Epithelial cell of esophagus (primary cell): ENCODE measurements around the gene RTEL1.
A peak's percentile ranks its signal among the peaks of the same experiment; 100 is the strongest.

ENCODE experiments used
- DNase-seq: peaks from one replicate; pipeline ENCODE4 v3.0.0; 2010; ENCODE audit warnings: low read depth
- H3K4me3 ChIP-seq: 2 replicates; pipeline ENCODE4 v1.5.1; 2011; ENCODE audit warnings: mild to moderate bottlenecking, low read length, control low read depth
- TF ChIP-seq, protein P1 (sequence below): IDR thresholded peaks from 2 replicates; pipeline ENCODE4 v1.5.1; 2011; ENCODE audit warnings: low read depth, mild to moderate bottlenecking, low read length, control low read depth, inconsistent platforms; ENCODE audit not compliant: insufficient read depth; ENCODE audit errors: missing control alignments

The RTEL1 gene

DNA sequence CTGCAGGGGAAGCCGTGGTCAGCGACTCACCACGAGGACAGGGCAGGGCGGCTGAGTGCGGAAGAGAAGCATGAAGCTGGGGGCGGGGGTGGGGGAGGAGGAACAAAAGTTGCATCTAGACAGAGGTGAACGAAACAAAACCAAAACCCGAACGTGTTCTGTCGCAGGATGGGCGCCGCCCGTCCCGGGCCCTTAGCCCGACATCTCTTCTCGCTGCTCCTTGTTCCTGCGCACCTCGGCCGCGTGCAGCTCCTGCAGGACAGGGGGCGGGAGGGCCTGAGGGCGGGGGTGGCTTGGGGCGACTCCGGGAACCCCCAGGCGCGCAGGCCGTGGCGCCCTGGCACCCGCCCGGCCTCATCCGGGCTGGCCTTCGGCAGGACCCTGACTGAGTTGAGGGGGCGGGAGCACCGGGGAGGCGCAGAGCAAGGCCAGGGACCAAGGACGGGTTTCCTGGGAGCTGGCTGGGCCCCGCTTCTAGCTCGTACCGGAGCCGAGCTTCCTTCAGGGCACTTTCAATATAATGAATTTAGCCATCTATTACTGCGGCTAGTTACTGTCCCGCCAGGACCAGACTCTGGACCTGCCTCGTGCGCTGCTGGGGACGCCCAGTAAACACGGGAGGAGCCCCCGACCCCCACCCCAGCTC, 16.8 kb upstream of the RTEL1 start:
- TF ChIP-seq, protein P1, sequence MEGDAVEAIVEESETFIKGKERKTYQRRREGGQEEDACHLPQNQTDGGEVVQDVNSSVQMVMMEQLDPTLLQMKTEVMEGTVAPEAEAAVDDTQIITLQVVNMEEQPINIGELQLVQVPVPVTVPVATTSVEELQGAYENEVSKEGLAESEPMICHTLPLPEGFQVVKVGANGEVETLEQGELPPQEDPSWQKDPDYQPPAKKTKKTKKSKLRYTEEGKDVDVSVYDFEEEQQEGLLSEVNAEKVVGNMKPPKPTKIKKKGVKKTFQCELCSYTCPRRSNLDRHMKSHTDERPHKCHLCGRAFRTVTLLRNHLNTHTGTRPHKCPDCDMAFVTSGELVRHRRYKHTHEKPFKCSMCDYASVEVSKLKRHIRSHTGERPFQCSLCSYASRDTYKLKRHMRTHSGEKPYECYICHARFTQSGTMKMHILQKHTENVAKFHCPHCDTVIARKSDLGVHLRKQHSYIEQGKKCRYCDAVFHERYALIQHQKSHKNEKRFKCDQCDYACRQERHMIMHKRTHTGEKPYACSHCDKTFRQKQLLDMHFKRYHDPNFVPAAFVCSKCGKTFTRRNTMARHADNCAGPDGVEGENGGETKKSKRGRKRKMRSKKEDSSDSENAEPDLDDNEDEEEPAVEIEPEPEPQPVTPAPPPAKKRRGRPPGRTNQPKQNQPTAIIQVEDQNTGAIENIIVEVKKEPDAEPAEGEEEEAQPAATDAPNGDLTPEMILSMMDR, result no peak
- peak; percentile 7 for DNase-seq
- peak overlapping the region; percentile 41 for H3K4me3 ChIP-seq

DNA sequence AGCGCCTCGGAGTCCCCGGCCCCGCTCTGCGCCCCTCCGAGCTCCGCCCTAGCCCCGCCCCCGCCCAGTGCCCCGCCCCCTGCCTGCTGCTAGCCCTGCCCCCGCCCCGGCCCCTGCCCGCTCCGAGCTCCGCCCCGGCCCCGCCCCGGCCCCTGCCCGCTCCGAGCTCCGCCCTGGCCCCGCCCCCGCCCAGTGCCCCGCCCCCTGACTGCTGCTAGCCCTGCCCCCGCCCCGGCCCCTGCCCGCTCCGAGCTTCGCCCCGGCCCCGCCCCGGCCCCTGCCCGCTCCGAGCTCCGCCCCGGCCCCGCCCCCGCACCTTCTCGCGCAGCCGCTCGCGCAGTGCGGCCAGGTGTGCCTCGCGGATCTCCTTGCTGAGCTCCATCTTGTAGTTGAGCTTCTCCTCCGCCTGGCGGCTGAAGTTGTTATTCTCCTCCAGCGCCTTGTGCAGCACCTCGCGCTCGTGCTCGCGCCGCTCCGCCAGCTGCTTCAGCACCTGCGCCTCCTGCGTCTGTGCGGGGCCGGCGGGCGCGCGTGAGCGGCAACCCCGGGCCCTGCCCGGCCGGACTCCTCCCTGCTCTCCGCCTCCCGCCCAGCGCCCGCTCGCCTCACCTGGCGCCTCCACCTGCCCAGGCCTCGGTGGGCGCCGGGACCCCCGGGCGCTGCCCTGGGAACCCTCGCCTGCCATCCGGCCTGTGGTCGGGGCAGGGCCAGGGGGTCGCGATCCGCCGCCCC, 16.2 kb upstream of the RTEL1 start:
- peak; percentile 93 for DNase-seq
- H3K4me3 ChIP-seq, result peak overlapping the region; percentile 41

DNA sequence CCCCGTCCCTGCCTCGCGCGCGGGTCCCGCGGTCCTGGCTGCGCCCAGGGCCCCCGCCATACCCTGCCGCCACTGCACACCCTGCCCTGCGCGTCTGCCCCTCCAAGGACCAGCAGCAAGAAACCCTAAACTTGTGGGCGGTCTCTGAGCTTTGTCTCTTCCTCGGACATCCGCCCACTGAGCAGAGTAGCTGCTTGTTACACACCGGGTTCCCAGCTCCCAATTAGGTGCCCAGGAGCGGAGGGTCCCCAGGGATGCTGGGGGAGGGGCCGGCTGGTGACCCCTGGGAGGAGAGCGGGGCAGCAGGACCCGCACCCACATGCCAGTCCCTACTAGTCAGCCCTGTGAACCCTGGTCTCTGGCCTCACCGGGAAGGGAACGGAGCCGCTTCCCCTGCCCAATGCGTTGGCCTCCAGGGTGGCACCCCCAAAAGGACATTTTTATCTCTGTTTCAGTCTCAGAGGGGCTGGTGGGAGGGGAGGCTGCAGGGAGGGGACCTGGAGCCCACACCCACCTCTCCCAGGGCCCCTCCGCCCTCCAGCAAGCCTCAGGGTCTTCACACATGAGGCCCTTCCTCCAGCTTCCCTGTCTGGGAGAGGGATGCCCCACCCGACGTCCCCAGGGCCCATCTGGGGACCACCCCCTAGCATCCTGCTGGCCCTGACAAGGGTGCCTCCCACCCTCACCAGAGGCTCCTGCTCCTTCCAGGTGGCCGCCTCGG, 15.4 kb upstream of the RTEL1 start:
- DNase-seq, result peak; percentile 15
- TF ChIP-seq, protein P1, result no peak
- H3K4me3 ChIP-seq, result peak overlapping the region; percentile 34

More for the DNA sequence above, 16.2 kb upstream of the RTEL1 start:
- TF ChIP-seq, protein P1, result peak; percentile 43

DNA sequence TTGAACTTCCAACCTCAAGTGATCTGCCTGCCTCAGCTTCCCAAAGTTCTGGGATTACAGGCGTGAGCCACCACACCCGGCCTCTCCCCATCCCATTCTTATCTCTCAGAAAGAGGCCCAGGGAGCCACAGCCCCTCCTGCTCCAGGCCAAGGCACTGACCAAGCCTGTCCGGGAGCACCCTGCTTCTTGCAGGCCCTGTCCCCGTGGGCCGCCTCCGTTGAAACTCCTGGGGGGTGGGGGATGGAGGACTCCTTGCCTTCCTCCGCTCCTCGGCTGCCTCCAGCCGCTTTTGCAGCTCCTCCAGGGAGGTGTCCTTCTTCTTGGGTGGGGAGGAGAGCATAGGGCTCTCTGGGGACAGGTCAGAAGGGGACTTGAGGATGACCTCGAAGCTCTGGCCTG, 14.6 kb upstream of the RTEL1 start:
- TF ChIP-seq, protein P1, result no peak
- H3K4me3 ChIP-seq, result no peak overlapping the region
- no peak for DNase-seq

DNA sequence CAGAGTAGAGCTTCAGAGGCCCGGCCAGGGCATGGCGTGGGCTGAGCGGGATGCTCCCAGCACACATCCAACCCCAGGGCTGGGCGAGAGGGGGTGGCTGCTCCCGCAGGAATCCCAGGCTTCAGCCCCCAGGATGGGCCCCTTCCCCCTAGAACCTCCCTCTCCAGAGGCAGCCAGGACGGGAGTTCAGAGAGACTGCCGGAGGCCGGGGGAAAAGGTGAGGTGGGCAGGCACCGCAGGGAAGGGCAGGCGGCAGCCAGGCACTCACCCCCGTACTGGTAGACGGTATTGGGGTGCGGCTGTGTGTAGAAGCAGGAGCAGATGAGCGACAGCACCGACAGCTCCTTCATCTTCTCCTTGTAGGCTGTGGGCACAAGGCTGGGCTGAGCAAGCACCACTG, 14.2 kb upstream of the RTEL1 start:
- no peak overlapping the region for H3K4me3 ChIP-seq
- DNase-seq, result no peak
- TF ChIP-seq, protein P1, result no peak

DNA sequence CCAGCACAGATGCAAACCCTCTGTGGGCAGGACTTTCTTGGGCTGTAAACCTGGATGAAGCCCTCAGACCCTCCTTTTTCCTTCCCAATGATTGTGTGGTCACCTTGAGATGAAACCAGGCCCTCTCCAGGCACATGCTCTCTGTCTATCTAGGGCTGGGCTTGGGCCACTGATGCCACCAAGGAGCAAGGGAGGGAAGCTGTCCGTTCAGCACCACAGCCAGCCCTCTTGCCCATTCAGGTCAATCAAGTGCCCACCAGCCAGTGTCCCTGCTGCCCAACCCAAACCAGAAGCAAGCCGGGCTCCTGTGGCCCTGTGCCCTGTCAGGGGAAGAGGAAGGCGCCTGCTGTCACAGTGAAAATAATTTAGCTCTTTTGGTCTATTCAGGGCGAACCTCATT, 12.9 kb upstream of the RTEL1 start:
- no peak for DNase-seq
- TF ChIP-seq, protein P1, result no peak
- no peak overlapping the region for H3K4me3 ChIP-seq

DNA sequence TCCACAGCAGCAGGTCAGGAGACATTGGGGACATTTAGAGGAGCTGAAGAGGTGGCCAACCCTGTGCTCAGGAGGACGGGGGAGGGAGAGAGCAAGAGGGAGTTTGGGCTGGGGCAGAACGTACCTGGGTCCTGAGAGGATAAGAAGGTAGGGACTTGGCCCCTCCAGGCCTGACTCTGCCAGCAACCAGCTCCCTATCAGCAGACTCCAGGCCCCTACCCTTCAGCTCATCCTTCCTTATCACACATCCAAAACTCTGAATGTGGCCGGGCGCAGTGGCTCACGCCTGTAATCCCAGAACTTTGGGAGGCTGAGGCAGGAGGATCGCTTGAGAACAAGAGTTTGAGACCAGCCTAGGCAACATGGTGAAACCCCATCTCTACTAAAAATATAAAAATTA, 9.9 kb upstream of the RTEL1 start:
- H3K4me3 ChIP-seq, result no peak overlapping the region
- TF ChIP-seq, protein P1, result no peak
- no peak for DNase-seq
